Measurements from ENCODE around the gene ARCN1. TPM values are rescaled to one million over a fixed set of nuclear protein-coding genes. Genes with fewer than 3 reads are reported as not detected.

ARCN1 gene
- total and polyA plus RNA-seq, 10 donors: 33.8 to 106 (median 93.3) TPM

- no peak overlapping the region for H3K27ac ChIP-seq
- peaks cover 0 to 100% (median 21%) of the 10 kb centered on the region in 6 donors for H3K36me3 ChIP-seq
- H3K9me3 ChIP-seq: no peaks in the 10 kb centered on the region
- H3K27me3 ChIP-seq (replicated peaks in 1 of 7): peaks cover 0 to 7% (median 0%) of the 10 kb centered on the region in 7 donors
- peaks cover 0 to 11% (median 4%) of the 10 kb centered on the region in 6 donors for H3K4me1 ChIP-seq
- no peak for TF ChIP-seq CTCF (IDR thresholded peaks at IDR 0.05 in 8 of 11, conservative IDR thresholded peaks at IDR 0.05 in 3 of 11)
- H3K4me3 ChIP-seq: no peak overlapping the region
- DNase-seq: no peak
- intact Hi-C loops (cut with DNase I; ENCODE audit: low total_unique reads): no loop called here
- WGBS, 5 donors: 91 to 99% (median 93%) methylated on average over 4 of the region's 4 CpGs
Measured at GRCh38 chr11:118639899-118640298, 67.7 kb downstream of the ARCN1 start.

- no peak overlapping the region for H3K4me3 ChIP-seq
- WGBS, 5 donors: 71 to 81% (median 76%) methylated on average over 5 of the region's 5 CpGs
- no peak for TF ChIP-seq POLR2A (IDR thresholded peaks at IDR 0.05)
- intact Hi-C loops (cut with DNase I; ENCODE audit: low total_unique reads): no loop called here
- H3K36me3 ChIP-seq: peaks cover 0 to 100% (median 25%) of the 10 kb centered on the region in 6 donors
- H3K4me1 ChIP-seq: peaks cover 0 to 6% (median 0%) of the 10 kb centered on the region in 6 donors
- H3K9me3 ChIP-seq: no peaks in the 10 kb centered on the region
- DNase-seq: no peak
- H3K27me3 ChIP-seq (replicated peaks in 1 of 7): peaks cover 0 to under 1% (median 0%) of the 10 kb centered on the region in 7 donors
- no peak overlapping the region for H3K27ac ChIP-seq
Measured at GRCh38 chr11:118640332-118641154, 68.3 kb downstream of the ARCN1 start.

- 86 to 94% (median 90%) methylated on average over 11 of the region's 11 CpGs for WGBS, 5 donors
- no peak overlapping the region for H3K27ac ChIP-seq
- H3K4me1 ChIP-seq: peaks cover 0 to 6% (median 0%) of the 10 kb centered on the region in 6 donors
- intact Hi-C loops (cut with DNase I; ENCODE audit: low total_unique reads): no loop called here
- H3K4me3 ChIP-seq: no peak overlapping the region
- peaks cover 0 to 100% (median 29%) of the 10 kb centered on the region in 6 donors for H3K36me3 ChIP-seq
- no peak for DNase-seq
- H3K9me3 ChIP-seq: no peaks in the 10 kb centered on the region
- no peak for TF ChIP-seq POLR2A (IDR thresholded peaks at IDR 0.05)
- TF ChIP-seq CTCF (IDR thresholded peaks at IDR 0.05 in 8 of 11, conservative IDR thresholded peaks at IDR 0.05 in 3 of 11): no peak
- no peak for TF ChIP-seq POLR2AphosphoS5 (IDR thresholded peaks at IDR 0.05)
- H3K27me3 ChIP-seq (replicated peaks in 1 of 7): no peaks in the 10 kb centered on the region
Measured at GRCh38 chr11:118641397-118642019, 69.3 kb downstream of the ARCN1 start.

- Histone ChIP-seq H3K36me3 (peaks cover 0 to 99% (median 25%) of the 10 kb centered on the region in 6 donors), H3K27ac (peak overlapping the region in 3 of 8 donors; percentile 2 to 24 (median 15)), H3K4me1 (peaks cover 0 to 6% (median 0%) of the 10 kb centered on the region in 6 donors), H3K9me3 (no peaks in the 10 kb centered on the region), H3K4me3 (no peak overlapping the region), H3K27me3 (replicated peaks in 1 of 7) (no peaks in the 10 kb centered on the region)
- no peak for TF ChIP-seq POLR2AphosphoS5 (IDR thresholded peaks at IDR 0.05)
- no peak for TF ChIP-seq POLR2A (IDR thresholded peaks at IDR 0.05)
- no peak for TF ChIP-seq CTCF (IDR thresholded peaks at IDR 0.05 in 8 of 11, conservative IDR thresholded peaks at IDR 0.05 in 3 of 11)
- 74 to 90% (median 78%) methylated on average over 11 of the region's 11 CpGs for WGBS, 5 donors
- intact Hi-C loops (cut with DNase I; ENCODE audit: low total_unique reads): no loop called here
- DNase-seq: no peak
Measured at GRCh38 chr11:118643142-118643994, 71.2 kb downstream of the ARCN1 start.

All from spleen (tissue), 11 donors.